HCT116 (cell line): ENCODE data around the gene SLAMF1. TPM values are rescaled to one million over a fixed set of nuclear protein-coding genes. Genes with fewer than 3 reads are reported as not detected.

Experiments used
- ATAC-seq: fragments of 200-7000 bp; cut with Tn5 transposase; 2 replicates; pipeline ENCODE4 v1.9.1; 2020; ENCODE audit warnings: mild to moderate bottlenecking, moderate library complexity
- BruUV-seq: library from RNA; stranded (reverse); fragments of 400-500 nt; replicated peaks from 2 replicates; lab custom pipeline; 2021; lab: Mats Ljungman, UMichigan
- CTCF ChIA-PET: fragments of 300-600 bp; sonication (Branson Sonifier 250); formaldehyde crosslinking; loops from one replicate; lab custom pipeline; 2021; ENCODE audit warnings: antibody characterized with exemption; lab: Charles Lee
- POLR2A ChIA-PET: fragments of 300-600, 350-600 bp; sonication (Branson Sonifier 250); formaldehyde crosslinking; loops from one replicate; lab custom pipeline; 2021; ENCODE audit warnings: antibody characterized with exemption; lab: Charles Lee
- RAD21 ChIA-PET, 2 experiments: fragments of 300-600 bp; sonication (Branson Sonifier 250); formaldehyde crosslinking; loops; one replicate each; lab custom pipeline; 2023; ENCODE audit warnings: low total read pairs in 2 of 2; ENCODE audit not compliant: uncharacterized antibody in 2 of 2, unreplicated experiment in 2 of 2, low non-redundant PET in 1 of 2; lab: Charles Lee
- DNase-seq: peaks from one replicate; pipeline ENCODE4 v3.0.0-alpha.2; 2010; ENCODE audit warnings: low read depth, low spot score
- H2AFZ ChIP-seq: fragments of 200-600 bp; shearing (Covaris generic), sonication (generic); 2 replicates; pipeline ENCODE4 v1.6.1; 2017; ENCODE audit warnings: low read depth, mixed run types, mixed read lengths, antibody characterized with exemption, low read length; ENCODE audit not compliant: poor library complexity, severe bottlenecking
- H3K27ac ChIP-seq: 2 replicates; pipeline ENCODE4 v1.5.1; 2012; ENCODE audit warnings: low read depth, low read length
- H3K27me3 ChIP-seq: fragments of 200-600 bp; sonication (generic); 2 replicates; pipeline ENCODE4 v1.6.1; 2016; ENCODE audit warnings: mixed run types, low read length, mixed read lengths; ENCODE audit not compliant: insufficient read depth
- H3K36me3 ChIP-seq, 2 experiments: fragments of 200-500 bp in 1 of 2; fragments of 200-600 bp in 1 of 2; sonication (Bioruptor generic) in 1 of 2; sonication (generic) in 1 of 2; 2 replicates each; pipeline versions ENCODE4 v1.5.1 to v1.6.1; 2014 to 2016; ENCODE audit warnings: low read length in 2 of 2, inconsistent platforms in 1 of 2, mixed read lengths in 1 of 2, mixed run types in 1 of 2; ENCODE audit not compliant: insufficient read depth in 2 of 2, control insufficient read depth in 1 of 2
- H3K4me1 ChIP-seq, 2 experiments: fragments of 200-600 bp in 1 of 2; sonication (generic) in 1 of 2; 2 replicates each; pipeline versions ENCODE4 v1.5.1 to v1.6.1; 2012 to 2017; ENCODE audit warnings: low read length in 2 of 2, inconsistent platforms in 1 of 2, mild to moderate bottlenecking in 1 of 2, mixed read lengths in 1 of 2, mixed run types in 1 of 2, moderate library complexity in 1 of 2; ENCODE audit not compliant: insufficient read depth in 2 of 2, control insufficient read depth in 1 of 2
- H3K4me2 ChIP-seq: fragments of 200-600 bp; sonication (generic); 2 replicates; pipeline ENCODE4 v1.6.1; 2017; ENCODE audit warnings: mixed run types, low read length, mixed read lengths
- H3K4me3 ChIP-seq, 2 experiments: fragments of 200-600 bp in 1 of 2; sonication (generic) in 1 of 2; replicated peaks in 1 of 2; 2 replicates each; pipeline ENCODE4 v1.5.1; 2011 to 2016; ENCODE audit warnings: low read length in 2 of 2, control low read depth in 1 of 2, low read depth in 1 of 2, mild to moderate bottlenecking in 1 of 2, mixed read lengths in 1 of 2, mixed run types in 1 of 2
- H3K79me2 ChIP-seq: fragments of 200-600 bp; sonication (generic); 2 replicates; pipeline ENCODE4 v1.6.1; 2017; ENCODE audit warnings: mild to moderate bottlenecking, mixed run types, low read length, moderate library complexity, mixed read lengths; ENCODE audit not compliant: insufficient read depth
- H3K9ac ChIP-seq: fragments of 200-600 bp; sonication (generic); 2 replicates; pipeline ENCODE4 v1.6.1; 2016; ENCODE audit warnings: low read length, mixed read lengths
- H3K9me2 ChIP-seq: fragments of 200-600 bp; sonication (generic), shearing (Covaris generic); 2 replicates; pipeline ENCODE4 v1.6.1; 2017; ENCODE audit warnings: mixed run types, mild to moderate bottlenecking, moderate library complexity; ENCODE audit not compliant: insufficient read depth
- H3K9me3 ChIP-seq, 2 experiments: fragments of 200-500 bp in 1 of 2; fragments of 200-600 bp in 1 of 2; sonication (Bioruptor generic) in 1 of 2; sonication (generic) in 1 of 2; 2 replicates each; pipeline ENCODE4 v1.6.1; 2014 to 2017; ENCODE audit warnings: low read length in 2 of 2, mixed read lengths in 2 of 2, inconsistent platforms in 1 of 2, low read depth in 1 of 2, mild to moderate bottlenecking in 1 of 2, mixed run types in 1 of 2, moderate library complexity in 1 of 2; ENCODE audit not compliant: control insufficient read depth in 1 of 2, insufficient read depth in 1 of 2
- H4K20me1 ChIP-seq: fragments of 200-600 bp; sonication (generic), shearing (Covaris generic); 2 replicates; pipeline ENCODE4 v1.6.1; 2017; ENCODE audit warnings: mixed run types, mild to moderate bottlenecking, moderate library complexity; ENCODE audit not compliant: insufficient read depth
- CBX3 ChIP-seq: IDR thresholded peaks from 2 replicates; pipeline ENCODE4 v1.6.1; 2012; ENCODE audit warnings: low read depth
- CEBPB ChIP-seq: IDR thresholded peaks from 2 replicates; pipeline ENCODE4 v1.6.1; 2012; ENCODE audit warnings: low read depth
- EGR1 ChIP-seq: IDR thresholded peaks from 2 replicates; pipeline ENCODE4 v1.6.1; 2012; ENCODE audit warnings: low read depth
- EZH2 ChIP-seq: fragments of 200-600 bp; sonication (generic); IDR thresholded peaks from 2 replicates; pipeline ENCODE4 v1.6.1; 2017; ENCODE audit warnings: antibody characterized with exemption, mixed run types
- JUND ChIP-seq: IDR thresholded peaks from 2 replicates; pipeline ENCODE4 v1.6.1; 2012
- POLR2A ChIP-seq: IDR thresholded peaks from 2 replicates; pipeline ENCODE4 v1.7.0; 2011; ENCODE audit warnings: borderline replicate concordance; ENCODE audit not compliant: insufficient read depth, insufficient read length; ENCODE audit errors: extremely low read depth
- POLR2AphosphoS5 ChIP-seq: IDR thresholded peaks from 2 replicates; pipeline ENCODE4 v1.6.1; 2011; ENCODE audit warnings: mild to moderate bottlenecking, low read depth, low read length, moderate library complexity
- TCF7L2 ChIP-seq: IDR thresholded peaks from 2 replicates; pipeline ENCODE4 v1.7.0; 2011; ENCODE audit warnings: borderline replicate concordance, inconsistent platforms; ENCODE audit not compliant: insufficient read depth, insufficient read length; ENCODE audit errors: extremely low read depth
- ZFX ChIP-seq: fragments of 450-650 bp; IDR thresholded peaks from 2 replicates; pipeline ENCODE4 v1.6.1; 2017
- ZNF274 ChIP-seq: fragments of 200-500 bp; sonication (Bioruptor generic); IDR thresholded peaks from 2 replicates; pipeline ENCODE4 v1.6.1; 2014; ENCODE audit warnings: mild to moderate bottlenecking, low read depth, low read length, inconsistent platforms
- intact Hi-C: fragments of 100-400 bp; cut with micrococcal nuclease; formaldehyde crosslinking; loops from 2 replicates; pipeline ENCODE4 v1.10.0; 2022
- total RNA-seq: library from RNA; stranded (reverse); gene quantifications from one replicate; pipeline ENCODE4 v1.2.1, GENCODE V29; 2021; ENCODE audit not compliant: unreplicated experiment
- TF ChIP-seq, protein P1 (sequence below): IDR thresholded peaks from 2 replicates; pipeline ENCODE4 v1.6.1; 2012
- TF ChIP-seq, protein P2 (sequence below): IDR thresholded peaks from 2 replicates; pipeline ENCODE4 v1.6.1; 2012; ENCODE audit warnings: low read depth

Gene SLAMF1
- total RNA-seq, 1 experiment from 2014 or later, result 0.30 TPM

GRCh38 chr1:160672789-160673695, 26.2 kb upstream of the SLAMF1 start:
- Histone ChIP-seq H4K20me1 (no peaks in the 10 kb centered on the region), H2AFZ (no peak overlapping the region), H3K9ac (no peak overlapping the region), H3K4me1 (peaks cover 0 to 8% of the 10 kb centered on the region in 2 experiments; a peak in 2 of 4 replicates), H3K79me2 (no peaks in the 10 kb centered on the region), H3K27me3 (no peaks in the 10 kb centered on the region), H3K9me2 (no peaks in the 10 kb centered on the region), H3K27ac (no peak overlapping the region), H3K4me3 (no peak overlapping the region), H3K36me3 (no peaks in the 10 kb centered on the region), H3K4me2 (no peak overlapping the region), H3K9me3 (no peaks in the 10 kb centered on the region; a peak in 1 of 4 replicates)
- ChIA-PET RAD21 (no interaction called here), POLR2A (no interaction called here), CTCF (no interaction called here)
- TF ChIP-seq POLR2A (no peak), JUND (no peak), CBX3 (no peak), EZH2 (no peak), CEBPB (no peak), ZFX (no peak), POLR2AphosphoS5 (no peak), TCF7L2 (no peak), ZNF274 (no peak), EGR1 (no peak)
- TF ChIP-seq, protein P1, sequence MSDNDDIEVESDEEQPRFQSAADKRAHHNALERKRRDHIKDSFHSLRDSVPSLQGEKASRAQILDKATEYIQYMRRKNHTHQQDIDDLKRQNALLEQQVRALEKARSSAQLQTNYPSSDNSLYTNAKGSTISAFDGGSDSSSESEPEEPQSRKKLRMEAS, result no peak
- TF ChIP-seq, protein P2, sequence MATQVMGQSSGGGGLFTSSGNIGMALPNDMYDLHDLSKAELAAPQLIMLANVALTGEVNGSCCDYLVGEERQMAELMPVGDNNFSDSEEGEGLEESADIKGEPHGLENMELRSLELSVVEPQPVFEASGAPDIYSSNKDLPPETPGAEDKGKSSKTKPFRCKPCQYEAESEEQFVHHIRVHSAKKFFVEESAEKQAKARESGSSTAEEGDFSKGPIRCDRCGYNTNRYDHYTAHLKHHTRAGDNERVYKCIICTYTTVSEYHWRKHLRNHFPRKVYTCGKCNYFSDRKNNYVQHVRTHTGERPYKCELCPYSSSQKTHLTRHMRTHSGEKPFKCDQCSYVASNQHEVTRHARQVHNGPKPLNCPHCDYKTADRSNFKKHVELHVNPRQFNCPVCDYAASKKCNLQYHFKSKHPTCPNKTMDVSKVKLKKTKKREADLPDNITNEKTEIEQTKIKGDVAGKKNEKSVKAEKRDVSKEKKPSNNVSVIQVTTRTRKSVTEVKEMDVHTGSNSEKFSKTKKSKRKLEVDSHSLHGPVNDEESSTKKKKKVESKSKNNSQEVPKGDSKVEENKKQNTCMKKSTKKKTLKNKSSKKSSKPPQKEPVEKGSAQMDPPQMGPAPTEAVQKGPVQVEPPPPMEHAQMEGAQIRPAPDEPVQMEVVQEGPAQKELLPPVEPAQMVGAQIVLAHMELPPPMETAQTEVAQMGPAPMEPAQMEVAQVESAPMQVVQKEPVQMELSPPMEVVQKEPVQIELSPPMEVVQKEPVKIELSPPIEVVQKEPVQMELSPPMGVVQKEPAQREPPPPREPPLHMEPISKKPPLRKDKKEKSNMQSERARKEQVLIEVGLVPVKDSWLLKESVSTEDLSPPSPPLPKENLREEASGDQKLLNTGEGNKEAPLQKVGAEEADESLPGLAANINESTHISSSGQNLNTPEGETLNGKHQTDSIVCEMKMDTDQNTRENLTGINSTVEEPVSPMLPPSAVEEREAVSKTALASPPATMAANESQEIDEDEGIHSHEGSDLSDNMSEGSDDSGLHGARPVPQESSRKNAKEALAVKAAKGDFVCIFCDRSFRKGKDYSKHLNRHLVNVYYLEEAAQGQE, result no peak
- intact Hi-C loops, result no loop called here
- no peak for DNase-seq
- ATAC-seq, result no peak
- no TSS peak for BruUV-seq
